HCT116 (cell line): ENCODE measurements around the gene TMEM121B. TPM values are rescaled to one million over a fixed set of nuclear protein-coding genes. Genes with fewer than 3 reads are reported as not detected.

Experiments used
- ATAC-seq: fragments of 200-7000 bp; cut with Tn5 transposase; 2 replicates; pipeline ENCODE4 v1.9.1; 2020; ENCODE audit warnings: mild to moderate bottlenecking, moderate library complexity
- BruUV-seq: library from RNA; stranded (reverse); fragments of 400-500 nt; replicated peaks from 2 replicates; lab custom pipeline; 2021; lab: Mats Ljungman, UMichigan
- CTCF ChIA-PET: fragments of 300-600 bp; sonication (Branson Sonifier 250); formaldehyde crosslinking; loops from one replicate; lab custom pipeline; 2021; ENCODE audit warnings: antibody characterized with exemption; lab: Charles Lee
- POLR2A ChIA-PET: fragments of 300-600, 350-600 bp; sonication (Branson Sonifier 250); formaldehyde crosslinking; loops from one replicate; lab custom pipeline; 2021; ENCODE audit warnings: antibody characterized with exemption; lab: Charles Lee
- RAD21 ChIA-PET, 2 experiments: fragments of 300-600 bp; sonication (Branson Sonifier 250); formaldehyde crosslinking; loops; one replicate each; lab custom pipeline; 2023; ENCODE audit warnings: low total read pairs in 2 of 2; ENCODE audit not compliant: uncharacterized antibody in 2 of 2, unreplicated experiment in 2 of 2, low non-redundant PET in 1 of 2; lab: Charles Lee
- DNase-seq: peaks from one replicate; pipeline ENCODE4 v3.0.0-alpha.2; 2010; ENCODE audit warnings: low read depth, low spot score
- H2AFZ ChIP-seq: fragments of 200-600 bp; shearing (Covaris generic), sonication (generic); 2 replicates; pipeline ENCODE4 v1.6.1; 2017; ENCODE audit warnings: low read depth, mixed run types, mixed read lengths, antibody characterized with exemption, low read length; ENCODE audit not compliant: poor library complexity, severe bottlenecking
- H3K27ac ChIP-seq: 2 replicates; pipeline ENCODE4 v1.5.1; 2012; ENCODE audit warnings: low read depth, low read length
- H3K27me3 ChIP-seq: fragments of 200-600 bp; sonication (generic); 2 replicates; pipeline ENCODE4 v1.6.1; 2016; ENCODE audit warnings: mixed run types, low read length, mixed read lengths; ENCODE audit not compliant: insufficient read depth
- H3K36me3 ChIP-seq, 2 experiments: fragments of 200-500 bp in 1 of 2; fragments of 200-600 bp in 1 of 2; sonication (Bioruptor generic) in 1 of 2; sonication (generic) in 1 of 2; 2 replicates each; pipeline versions ENCODE4 v1.5.1 to v1.6.1; 2014 to 2016; ENCODE audit warnings: low read length in 2 of 2, inconsistent platforms in 1 of 2, mixed read lengths in 1 of 2, mixed run types in 1 of 2; ENCODE audit not compliant: insufficient read depth in 2 of 2, control insufficient read depth in 1 of 2
- H3K4me1 ChIP-seq, 2 experiments: fragments of 200-600 bp in 1 of 2; sonication (generic) in 1 of 2; 2 replicates each; pipeline versions ENCODE4 v1.5.1 to v1.6.1; 2012 to 2017; ENCODE audit warnings: low read length in 2 of 2, inconsistent platforms in 1 of 2, mild to moderate bottlenecking in 1 of 2, mixed read lengths in 1 of 2, mixed run types in 1 of 2, moderate library complexity in 1 of 2; ENCODE audit not compliant: insufficient read depth in 2 of 2, control insufficient read depth in 1 of 2
- H3K4me2 ChIP-seq: fragments of 200-600 bp; sonication (generic); 2 replicates; pipeline ENCODE4 v1.6.1; 2017; ENCODE audit warnings: mixed run types, low read length, mixed read lengths
- H3K4me3 ChIP-seq, 2 experiments: fragments of 200-600 bp in 1 of 2; sonication (generic) in 1 of 2; replicated peaks in 1 of 2; 2 replicates each; pipeline ENCODE4 v1.5.1; 2011 to 2016; ENCODE audit warnings: low read length in 2 of 2, control low read depth in 1 of 2, low read depth in 1 of 2, mild to moderate bottlenecking in 1 of 2, mixed read lengths in 1 of 2, mixed run types in 1 of 2
- H3K79me2 ChIP-seq: fragments of 200-600 bp; sonication (generic); 2 replicates; pipeline ENCODE4 v1.6.1; 2017; ENCODE audit warnings: mild to moderate bottlenecking, mixed run types, low read length, moderate library complexity, mixed read lengths; ENCODE audit not compliant: insufficient read depth
- H3K9ac ChIP-seq: fragments of 200-600 bp; sonication (generic); 2 replicates; pipeline ENCODE4 v1.6.1; 2016; ENCODE audit warnings: low read length, mixed read lengths
- H3K9me2 ChIP-seq: fragments of 200-600 bp; sonication (generic), shearing (Covaris generic); 2 replicates; pipeline ENCODE4 v1.6.1; 2017; ENCODE audit warnings: mixed run types, mild to moderate bottlenecking, moderate library complexity; ENCODE audit not compliant: insufficient read depth
- H3K9me3 ChIP-seq, 2 experiments: fragments of 200-500 bp in 1 of 2; fragments of 200-600 bp in 1 of 2; sonication (Bioruptor generic) in 1 of 2; sonication (generic) in 1 of 2; 2 replicates each; pipeline ENCODE4 v1.6.1; 2014 to 2017; ENCODE audit warnings: low read length in 2 of 2, mixed read lengths in 2 of 2, inconsistent platforms in 1 of 2, low read depth in 1 of 2, mild to moderate bottlenecking in 1 of 2, mixed run types in 1 of 2, moderate library complexity in 1 of 2; ENCODE audit not compliant: control insufficient read depth in 1 of 2, insufficient read depth in 1 of 2
- H4K20me1 ChIP-seq: fragments of 200-600 bp; sonication (generic), shearing (Covaris generic); 2 replicates; pipeline ENCODE4 v1.6.1; 2017; ENCODE audit warnings: mixed run types, mild to moderate bottlenecking, moderate library complexity; ENCODE audit not compliant: insufficient read depth
- CBX3 ChIP-seq: IDR thresholded peaks from 2 replicates; pipeline ENCODE4 v1.6.1; 2012; ENCODE audit warnings: low read depth
- CEBPB ChIP-seq: IDR thresholded peaks from 2 replicates; pipeline ENCODE4 v1.6.1; 2012; ENCODE audit warnings: low read depth
- ELF1 ChIP-seq: IDR thresholded peaks from 2 replicates; pipeline ENCODE4 v1.6.1; 2012; ENCODE audit warnings: low read depth, borderline replicate concordance
- EZH2 ChIP-seq: fragments of 200-600 bp; sonication (generic); IDR thresholded peaks from 2 replicates; pipeline ENCODE4 v1.6.1; 2017; ENCODE audit warnings: antibody characterized with exemption, mixed run types
- EZH2phosphoT487 ChIP-seq: fragments of 200-600 bp; IDR thresholded peaks from 2 replicates; pipeline ENCODE4 v1.6.1; 2018; ENCODE audit warnings: antibody characterized with exemption, borderline replicate concordance
- FOSL1 ChIP-seq: IDR thresholded peaks from 2 replicates; pipeline ENCODE4 v1.6.1; 2012; ENCODE audit warnings: low read depth
- JUND ChIP-seq: IDR thresholded peaks from 2 replicates; pipeline ENCODE4 v1.6.1; 2012
- POLR2AphosphoS5 ChIP-seq: IDR thresholded peaks from 2 replicates; pipeline ENCODE4 v1.6.1; 2011; ENCODE audit warnings: mild to moderate bottlenecking, low read depth, low read length, moderate library complexity
- RAD21 ChIP-seq: IDR thresholded peaks from 2 replicates; pipeline ENCODE4 v1.6.1; 2012; ENCODE audit warnings: low read depth, mild to moderate bottlenecking
- SIN3A ChIP-seq: IDR thresholded peaks from 2 replicates; pipeline ENCODE4 v1.6.1; 2012; ENCODE audit warnings: low read depth
- SP1 ChIP-seq: IDR thresholded peaks from 2 replicates; pipeline ENCODE4 v1.6.1; 2012; ENCODE audit warnings: low read depth
- SRF ChIP-seq: IDR thresholded peaks from 2 replicates; pipeline ENCODE4 v1.6.1; 2012; ENCODE audit warnings: low read depth
- YY1 ChIP-seq: IDR thresholded peaks from 2 replicates; pipeline ENCODE4 v1.6.1; 2011; ENCODE audit warnings: low read length, low read depth, moderate library complexity, mild to moderate bottlenecking; ENCODE audit not compliant: insufficient replicate concordance; ENCODE audit errors: extremely low read depth
- ZBTB33 ChIP-seq: IDR thresholded peaks from 2 replicates; pipeline ENCODE4 v1.6.1; 2011; ENCODE audit warnings: mild to moderate bottlenecking, low read length, moderate library complexity; ENCODE audit not compliant: insufficient replicate concordance; ENCODE audit errors: extremely low read depth
- ZFX ChIP-seq: fragments of 450-650 bp; IDR thresholded peaks from 2 replicates; pipeline ENCODE4 v1.6.1; 2017
- ZNF274 ChIP-seq: fragments of 200-500 bp; sonication (Bioruptor generic); IDR thresholded peaks from 2 replicates; pipeline ENCODE4 v1.6.1; 2014; ENCODE audit warnings: mild to moderate bottlenecking, low read depth, low read length, inconsistent platforms
- intact Hi-C: fragments of 100-400 bp; cut with micrococcal nuclease; formaldehyde crosslinking; loops from 2 replicates; pipeline ENCODE4 v1.10.0; 2022
- total RNA-seq: library from RNA; stranded (reverse); gene quantifications from one replicate; pipeline ENCODE4 v1.2.1, GENCODE V29; 2021; ENCODE audit not compliant: unreplicated experiment
- TF ChIP-seq, protein P1 (sequence below): IDR thresholded peaks from 2 replicates; pipeline ENCODE4 v1.6.1; 2012
- TF ChIP-seq, protein P2 (sequence below): IDR thresholded peaks from 2 replicates; pipeline ENCODE4 v1.6.1; 2012; ENCODE audit warnings: low read depth
- TF ChIP-seq, protein P3 (sequence below), 3 experiments: fragments of 200-600 bp in 1 of 3; sonication (generic) in 1 of 3; IDR thresholded peaks in 2 of 3; conservative IDR thresholded peaks in 1 of 3; 2 replicates each; pipeline ENCODE4 v1.5.1; 2012 to 2017; ENCODE audit warnings: low read depth in 2 of 3, low read length in 2 of 3, antibody characterized with exemption in 1 of 3, borderline replicate concordance in 1 of 3, control low read depth in 1 of 3, mild to moderate bottlenecking in 1 of 3, mixed read lengths in 1 of 3, mixed run types in 1 of 3, moderate library complexity in 1 of 3; ENCODE audit not compliant: insufficient read depth in 1 of 3

TMEM121B gene
- total RNA-seq, 1 experiment from 2014 or later = 0.57 TPM

DNA sequence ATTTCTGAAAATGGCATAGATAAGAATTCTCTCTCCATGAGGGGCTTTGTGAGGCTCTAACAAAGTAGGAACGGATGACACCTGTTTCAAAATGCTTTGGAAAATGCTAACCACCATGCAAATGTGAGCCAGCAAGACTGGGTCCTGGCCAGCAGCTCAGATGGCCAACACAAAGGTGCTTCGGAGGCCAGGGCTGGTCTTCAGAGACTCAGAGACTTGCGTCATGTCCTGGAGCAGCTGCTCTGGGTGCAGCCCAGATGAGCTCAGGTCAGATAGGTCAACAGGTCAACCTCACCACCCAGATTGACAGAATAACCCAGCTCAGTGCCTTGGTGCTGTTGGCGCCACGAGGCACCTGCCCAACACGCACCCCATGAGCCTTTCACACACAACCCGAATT lies 12.0 kb upstream of the TMEM121B start:
- no peaks in the 10 kb centered on the region for H3K9me3 ChIP-seq
- 0 out of 4 replicates have a peak, but pooled peaks cover 0 to 3% of the 10 kb centered on the region in 2 experiments for H3K4me1 ChIP-seq
- intact Hi-C loops = no loop called here
- TF ChIP-seq, protein P1, sequence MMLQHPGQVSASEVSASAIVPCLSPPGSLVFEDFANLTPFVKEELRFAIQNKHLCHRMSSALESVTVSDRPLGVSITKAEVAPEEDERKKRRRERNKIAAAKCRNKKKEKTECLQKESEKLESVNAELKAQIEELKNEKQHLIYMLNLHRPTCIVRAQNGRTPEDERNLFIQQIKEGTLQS = no peak
- TF ChIP-seq JUND (no peak), ZNF274 (no peak), ELF1 (no peak), CEBPB (no peak), RAD21 (no peak), CBX3 (no peak), EZH2phosphoT487 (no peak), FOSL1 (no peak), POLR2AphosphoS5 (no peak), SP1 (no peak), YY1 (no peak), EZH2 (no peak), ZFX (no peak), SRF (no peak), ZBTB33 (no peak), SIN3A (no peak)
- TF ChIP-seq, protein P2, sequence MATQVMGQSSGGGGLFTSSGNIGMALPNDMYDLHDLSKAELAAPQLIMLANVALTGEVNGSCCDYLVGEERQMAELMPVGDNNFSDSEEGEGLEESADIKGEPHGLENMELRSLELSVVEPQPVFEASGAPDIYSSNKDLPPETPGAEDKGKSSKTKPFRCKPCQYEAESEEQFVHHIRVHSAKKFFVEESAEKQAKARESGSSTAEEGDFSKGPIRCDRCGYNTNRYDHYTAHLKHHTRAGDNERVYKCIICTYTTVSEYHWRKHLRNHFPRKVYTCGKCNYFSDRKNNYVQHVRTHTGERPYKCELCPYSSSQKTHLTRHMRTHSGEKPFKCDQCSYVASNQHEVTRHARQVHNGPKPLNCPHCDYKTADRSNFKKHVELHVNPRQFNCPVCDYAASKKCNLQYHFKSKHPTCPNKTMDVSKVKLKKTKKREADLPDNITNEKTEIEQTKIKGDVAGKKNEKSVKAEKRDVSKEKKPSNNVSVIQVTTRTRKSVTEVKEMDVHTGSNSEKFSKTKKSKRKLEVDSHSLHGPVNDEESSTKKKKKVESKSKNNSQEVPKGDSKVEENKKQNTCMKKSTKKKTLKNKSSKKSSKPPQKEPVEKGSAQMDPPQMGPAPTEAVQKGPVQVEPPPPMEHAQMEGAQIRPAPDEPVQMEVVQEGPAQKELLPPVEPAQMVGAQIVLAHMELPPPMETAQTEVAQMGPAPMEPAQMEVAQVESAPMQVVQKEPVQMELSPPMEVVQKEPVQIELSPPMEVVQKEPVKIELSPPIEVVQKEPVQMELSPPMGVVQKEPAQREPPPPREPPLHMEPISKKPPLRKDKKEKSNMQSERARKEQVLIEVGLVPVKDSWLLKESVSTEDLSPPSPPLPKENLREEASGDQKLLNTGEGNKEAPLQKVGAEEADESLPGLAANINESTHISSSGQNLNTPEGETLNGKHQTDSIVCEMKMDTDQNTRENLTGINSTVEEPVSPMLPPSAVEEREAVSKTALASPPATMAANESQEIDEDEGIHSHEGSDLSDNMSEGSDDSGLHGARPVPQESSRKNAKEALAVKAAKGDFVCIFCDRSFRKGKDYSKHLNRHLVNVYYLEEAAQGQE = no peak
- TF ChIP-seq, protein P3, sequence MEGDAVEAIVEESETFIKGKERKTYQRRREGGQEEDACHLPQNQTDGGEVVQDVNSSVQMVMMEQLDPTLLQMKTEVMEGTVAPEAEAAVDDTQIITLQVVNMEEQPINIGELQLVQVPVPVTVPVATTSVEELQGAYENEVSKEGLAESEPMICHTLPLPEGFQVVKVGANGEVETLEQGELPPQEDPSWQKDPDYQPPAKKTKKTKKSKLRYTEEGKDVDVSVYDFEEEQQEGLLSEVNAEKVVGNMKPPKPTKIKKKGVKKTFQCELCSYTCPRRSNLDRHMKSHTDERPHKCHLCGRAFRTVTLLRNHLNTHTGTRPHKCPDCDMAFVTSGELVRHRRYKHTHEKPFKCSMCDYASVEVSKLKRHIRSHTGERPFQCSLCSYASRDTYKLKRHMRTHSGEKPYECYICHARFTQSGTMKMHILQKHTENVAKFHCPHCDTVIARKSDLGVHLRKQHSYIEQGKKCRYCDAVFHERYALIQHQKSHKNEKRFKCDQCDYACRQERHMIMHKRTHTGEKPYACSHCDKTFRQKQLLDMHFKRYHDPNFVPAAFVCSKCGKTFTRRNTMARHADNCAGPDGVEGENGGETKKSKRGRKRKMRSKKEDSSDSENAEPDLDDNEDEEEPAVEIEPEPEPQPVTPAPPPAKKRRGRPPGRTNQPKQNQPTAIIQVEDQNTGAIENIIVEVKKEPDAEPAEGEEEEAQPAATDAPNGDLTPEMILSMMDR (IDR thresholded peaks at IDR 0.05 in 2 of 3, conservative IDR thresholded peaks at IDR 0.05 in 1 of 3; ENCODE audit: borderline replicate concordance in 1 of 3, insufficient read depth in 1 of 3, low read depth in 2 of 3, low read length in 2 of 3) = no peak
- ChIA-PET CTCF (interaction anchor here (1.0 kb wide), 1 partner anchor 39 kb away, joined by 4 read pairs; no protein-coding TSS in a partner anchor), POLR2A (no interaction called here), RAD21 (no interaction called here)
- no peak overlapping the region for H3K27ac ChIP-seq
- no peak overlapping the region for H2AFZ ChIP-seq
- H3K9ac ChIP-seq = no peak overlapping the region
- H3K27me3 ChIP-seq = no peaks in the 10 kb centered on the region
- no peaks in the 10 kb centered on the region for H4K20me1 ChIP-seq
- BruUV-seq = no TSS peak
- DNase-seq (no peak), ATAC-seq (no peak)
- no peak overlapping the region for H3K4me2 ChIP-seq
- H3K4me3 ChIP-seq = no peak overlapping the region
- no peaks in the 10 kb centered on the region for H3K9me2 ChIP-seq
- H3K79me2 ChIP-seq = no peaks in the 10 kb centered on the region
- peaks cover 0 to 5% of the 10 kb centered on the region in 2 experiments; a peak in 1 of 4 replicates for H3K36me3 ChIP-seq
